Effector CD8-positive, alpha-beta T cell (primary cell): ENCODE measurements around the gene C3orf20.
"Not testable (repeated sequence)": the region's sequence is repeated elsewhere in the genome, so short reads cannot be mapped to it uniquely, and the experiment has no call there.

ENCODE experiments used
- DNase-seq: peaks from one replicate; lab custom pipeline; 2025; lab: John Stamatoyannopoulos, UW

Gene C3orf20

DNA sequence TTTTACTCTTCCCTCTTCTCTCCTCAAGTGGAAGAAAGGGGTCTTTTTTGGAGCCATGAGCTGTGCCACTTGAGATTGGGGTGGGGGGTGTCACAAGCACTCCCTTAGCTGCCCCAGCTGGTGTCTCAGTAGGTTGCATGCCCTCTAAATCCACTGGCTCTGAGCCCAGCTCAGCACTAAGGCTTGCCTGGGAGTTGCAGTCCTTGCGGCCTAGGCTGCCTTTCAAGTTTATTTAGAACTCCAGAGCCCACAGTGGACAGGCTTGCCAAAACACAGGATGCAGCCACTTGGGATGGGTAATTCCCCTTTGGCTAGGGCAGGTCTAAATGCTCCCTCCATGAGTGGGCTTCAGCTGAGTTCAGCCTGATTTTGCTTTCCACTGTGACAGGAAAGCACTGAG, 24.7 kb downstream of the C3orf20 start:
- DNase-seq, result no peak

GRCh38 chr3:14700891-14701290, 25.9 kb downstream of the C3orf20 start:
- no peak for DNase-seq

- no peak for DNase-seq
These were observed 26.7 kb downstream of the C3orf20 start for GRCh38 chr3:14701676-14702075.

DNA sequence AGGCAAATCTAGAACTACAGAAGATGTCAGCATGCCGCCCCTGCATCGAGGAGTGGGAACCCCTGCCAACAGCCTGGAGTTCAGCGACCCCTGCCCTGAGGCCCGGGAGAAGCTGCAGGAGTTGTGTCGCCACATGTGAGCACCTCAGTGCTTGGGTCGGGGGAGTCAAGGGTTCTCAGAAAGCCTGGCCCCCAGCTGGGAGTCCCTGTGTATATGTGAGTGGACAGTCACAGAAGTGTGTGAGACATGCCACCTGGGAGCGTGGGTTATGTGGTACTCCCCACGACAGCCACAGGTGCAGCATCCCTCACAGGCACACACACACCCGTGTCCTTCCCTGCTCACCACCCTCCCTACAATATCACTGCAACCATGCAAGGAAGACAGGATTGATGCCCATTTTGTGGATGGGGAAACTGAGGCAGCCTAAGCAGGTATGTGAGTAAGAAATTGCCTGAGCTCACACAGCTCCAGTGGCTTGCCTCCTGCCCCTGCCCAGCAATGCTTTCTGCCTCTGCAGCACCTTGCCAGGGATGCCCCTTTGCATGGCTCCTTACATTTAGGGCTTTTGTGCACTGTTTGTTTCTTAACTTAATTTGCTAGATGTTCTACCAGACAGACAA, 28.3 kb downstream of the C3orf20 start:
- no peak for DNase-seq

DNA sequence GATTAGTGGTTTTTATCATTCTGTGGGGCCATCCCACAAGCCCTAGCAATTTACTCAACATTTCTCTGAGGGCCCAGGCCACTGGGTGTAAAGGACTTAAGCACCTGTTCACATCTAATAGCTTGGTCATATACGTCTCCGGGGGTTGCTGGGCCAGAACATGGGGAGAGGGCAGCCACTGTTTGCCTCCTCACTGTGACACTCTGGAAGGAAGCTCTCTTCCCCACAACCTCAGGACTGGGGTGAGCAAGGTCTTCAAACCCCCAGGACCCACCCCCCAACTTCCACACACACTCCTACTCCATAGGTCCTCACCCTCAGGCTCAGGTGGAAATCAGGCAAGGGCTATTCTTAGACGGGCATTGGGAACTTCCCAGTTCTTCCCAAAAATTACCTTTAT, 28.9 kb downstream of the C3orf20 start:
- DNase-seq, result no peak

GRCh38 chr3:14706096-14706495, 31.2 kb downstream of the C3orf20 start:
- no peak for DNase-seq

DNA sequence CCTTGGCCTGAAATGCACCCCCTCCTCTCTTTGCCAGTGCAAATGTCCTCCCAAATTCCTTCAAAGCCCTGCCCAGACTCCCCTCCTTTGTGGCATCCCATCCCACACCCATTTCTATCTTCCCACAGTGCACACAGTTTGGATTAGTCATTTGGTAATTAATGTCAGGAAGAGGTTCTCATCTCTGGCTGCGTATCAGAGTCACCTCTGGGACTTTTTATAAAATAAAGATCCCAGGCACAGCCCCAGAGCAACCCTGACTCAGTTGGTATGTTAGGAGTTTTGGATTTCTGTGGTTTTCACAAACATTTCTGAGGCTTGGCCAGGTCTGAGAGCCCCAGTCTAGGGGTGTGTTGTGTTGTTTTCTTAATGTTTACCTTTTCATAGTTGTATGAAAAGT, 41.6 kb downstream of the C3orf20 start:
- DNase-seq, result no peak

DNA sequence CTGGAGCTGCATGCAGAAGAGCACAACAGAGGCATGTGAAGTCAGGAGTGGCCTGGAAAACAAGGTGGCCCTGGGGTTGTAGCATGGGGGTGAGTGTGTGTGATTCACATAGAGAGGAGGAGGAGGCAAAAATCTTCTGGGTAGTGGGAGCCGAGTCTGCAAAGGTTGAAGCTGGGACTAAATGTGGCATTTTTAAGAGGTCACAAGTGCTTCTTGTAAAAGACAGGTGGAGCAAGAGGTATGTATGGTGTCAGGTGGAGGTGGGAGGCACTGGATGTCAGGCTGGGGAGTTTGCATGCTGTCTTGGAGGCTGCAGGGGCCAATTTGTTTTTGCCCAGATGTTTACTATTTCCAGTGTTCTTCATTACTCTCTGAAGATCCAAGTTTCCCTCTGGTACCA, 42.4 kb downstream of the C3orf20 start:
- no peak for DNase-seq

DNA sequence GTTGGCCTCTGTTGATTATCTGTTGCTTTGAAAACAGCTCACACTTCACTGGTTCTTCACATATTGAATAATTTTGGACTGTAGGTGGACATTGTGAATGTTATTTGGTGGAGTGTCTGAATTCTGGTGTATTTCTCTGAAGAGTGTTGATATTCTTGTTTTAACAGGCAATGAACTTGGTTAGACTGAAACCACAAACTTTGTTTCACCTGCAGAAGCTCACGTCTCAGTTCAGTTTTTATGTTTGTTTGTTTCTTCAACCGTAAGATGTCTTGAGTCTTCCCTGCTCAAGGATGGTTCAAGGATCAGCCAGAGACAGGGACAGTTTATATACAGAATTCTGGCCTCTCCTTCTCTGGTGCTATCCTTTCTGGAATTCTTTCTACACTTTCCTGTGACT, 43.6 kb downstream of the C3orf20 start:
- DNase-seq, result no peak

GRCh38 chr3:14719006-14719405, 44.1 kb downstream of the C3orf20 start:
- DNase-seq, result no peak

GRCh38 chr3:14721126-14721864, 46.4 kb downstream of the C3orf20 start:
- DNase-seq, result no peak

DNA sequence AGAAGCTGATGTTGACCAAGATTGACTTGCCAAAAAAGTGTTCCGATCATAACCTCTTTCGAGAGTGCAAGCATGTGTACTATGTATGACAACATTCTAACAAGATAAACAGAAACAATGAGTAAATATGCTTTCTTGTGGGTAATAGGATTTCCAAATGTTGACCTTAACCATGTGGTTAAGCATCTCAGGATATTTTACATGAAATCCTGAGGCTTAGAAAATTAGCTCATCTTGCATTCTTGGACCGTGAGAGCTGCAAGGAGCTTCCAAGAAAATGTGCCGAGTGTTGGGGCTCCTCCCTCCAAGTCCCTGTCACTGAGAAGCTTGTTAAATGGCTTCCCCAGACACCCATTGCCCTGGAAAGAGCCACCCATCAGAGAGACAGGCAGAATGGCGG, 50.1 kb downstream of the C3orf20 start:
- no peak for DNase-seq

- no peak for DNase-seq
These were observed 50.9 kb downstream of the C3orf20 start for GRCh38 chr3:14725564-14726440.

GRCh38 chr3:14726441-14726780, 51.5 kb downstream of the C3orf20 start:
- no peak for DNase-seq

DNA sequence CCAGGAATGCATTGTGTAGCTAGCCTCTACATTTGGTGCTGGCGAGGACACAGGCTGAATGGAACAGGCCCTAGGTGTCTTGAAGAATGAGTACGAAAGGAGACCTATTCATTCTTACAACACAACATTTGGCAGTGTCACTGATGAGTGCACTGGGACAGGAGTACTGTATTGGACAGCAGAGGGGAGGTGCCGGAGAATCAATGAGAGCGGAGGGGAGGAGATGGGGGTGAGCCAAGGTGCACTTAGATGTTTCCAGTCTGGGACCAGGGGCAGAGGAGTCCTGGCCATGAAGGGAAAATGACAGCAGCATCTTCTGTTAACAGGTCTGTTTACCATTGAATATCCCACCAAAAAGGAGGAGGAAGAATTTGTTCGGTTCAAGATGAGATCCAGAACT, 53.2 kb downstream of the C3orf20 start:
- no peak for DNase-seq

DNA sequence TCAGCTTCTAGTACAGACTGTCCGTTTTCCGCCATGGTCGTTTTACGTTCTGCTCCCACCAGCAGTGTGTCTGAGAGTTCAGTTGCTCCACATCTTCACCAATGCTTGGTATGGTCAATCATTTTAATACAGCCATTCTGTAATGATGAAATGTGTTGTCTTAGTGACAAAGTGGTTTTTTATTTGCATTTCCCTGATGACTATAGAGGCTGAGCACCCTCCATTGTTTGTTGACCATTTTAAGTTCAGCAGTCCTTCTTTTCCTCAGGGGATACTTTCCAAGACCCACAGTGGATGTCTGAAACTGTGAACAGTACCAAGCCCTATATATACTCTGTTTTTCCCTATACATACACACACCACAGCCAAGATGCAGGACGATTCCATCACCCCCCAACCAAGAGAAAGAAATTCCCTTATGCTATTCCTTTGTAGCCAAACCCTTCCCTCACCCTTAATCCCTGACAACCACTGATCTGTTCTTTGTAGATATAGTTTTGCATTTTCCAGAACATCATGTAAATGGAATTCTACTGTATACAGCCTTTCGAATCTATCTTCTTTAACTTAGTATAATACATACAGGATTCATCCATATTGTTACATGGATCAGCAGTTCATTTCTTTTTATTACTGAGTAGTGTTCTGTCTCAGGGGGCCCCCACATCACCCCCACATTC, 55.9 kb downstream of the C3orf20 start:
- DNase-seq, result no peak

DNA sequence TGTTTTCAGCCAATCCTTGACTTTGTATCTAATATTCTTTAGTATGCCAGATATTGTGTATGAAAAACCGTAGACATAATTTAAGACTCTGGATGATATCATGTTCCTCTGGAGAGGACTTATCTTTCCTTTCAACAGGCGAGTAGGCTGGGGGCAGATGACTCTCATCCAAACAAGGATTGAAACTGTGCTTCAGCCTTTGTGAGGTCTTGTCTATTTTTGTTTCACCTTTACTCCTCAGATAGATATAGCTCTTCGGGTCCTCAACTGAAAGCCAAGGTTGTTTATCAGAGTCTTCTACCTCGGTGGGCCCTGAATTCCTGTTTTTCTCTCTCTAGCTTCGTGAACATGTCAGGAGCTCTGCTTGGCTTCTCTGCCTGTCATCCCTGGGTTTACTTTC, 66.0 kb downstream of the C3orf20 start:
- DNase-seq, result no peak

DNA sequence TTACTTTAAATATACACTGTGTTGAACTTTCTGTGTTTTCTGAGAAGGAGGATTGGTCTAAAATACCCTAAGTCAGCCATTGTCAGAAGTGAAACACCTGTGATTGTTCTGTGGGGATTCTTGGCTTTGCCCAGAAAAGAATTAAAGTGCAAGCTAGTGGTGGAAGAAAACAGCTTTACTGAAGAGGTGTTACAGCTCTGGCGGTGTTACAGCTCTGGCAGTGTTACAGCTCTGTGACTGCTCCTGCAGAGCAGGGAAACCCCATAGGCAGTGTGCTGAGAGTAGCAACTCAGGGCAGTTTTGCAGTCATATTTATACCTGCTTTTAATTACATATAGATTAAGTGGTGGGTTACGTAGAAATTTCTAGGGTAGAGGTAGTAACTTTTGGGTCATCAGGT, 66.6 kb downstream of the C3orf20 start:
- DNase-seq, result no peak

DNA sequence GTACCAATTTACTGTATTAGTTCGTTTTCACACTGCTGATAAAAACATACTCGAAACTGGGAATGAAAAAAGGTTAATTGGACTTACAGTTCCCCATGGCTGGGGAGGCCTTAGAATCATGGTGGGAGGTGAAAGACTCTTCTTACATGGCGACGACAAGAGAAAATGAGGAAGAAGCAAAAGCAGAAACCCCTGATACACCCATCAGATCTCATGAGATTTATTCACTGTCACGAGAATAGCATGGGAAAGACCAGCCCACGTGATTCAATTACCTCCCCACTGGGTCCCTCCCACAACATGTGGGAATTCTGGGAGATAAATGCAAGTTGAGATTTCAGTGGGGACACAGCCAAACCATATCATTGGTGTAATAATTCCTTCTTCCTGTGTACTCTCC, 69.6 kb downstream of the C3orf20 start:
- DNase-seq, result no peak

- DNase-seq, result no peak
These were observed 75.7 kb downstream of the C3orf20 start for GRCh38 chr3:14750650-14751049.

DNA sequence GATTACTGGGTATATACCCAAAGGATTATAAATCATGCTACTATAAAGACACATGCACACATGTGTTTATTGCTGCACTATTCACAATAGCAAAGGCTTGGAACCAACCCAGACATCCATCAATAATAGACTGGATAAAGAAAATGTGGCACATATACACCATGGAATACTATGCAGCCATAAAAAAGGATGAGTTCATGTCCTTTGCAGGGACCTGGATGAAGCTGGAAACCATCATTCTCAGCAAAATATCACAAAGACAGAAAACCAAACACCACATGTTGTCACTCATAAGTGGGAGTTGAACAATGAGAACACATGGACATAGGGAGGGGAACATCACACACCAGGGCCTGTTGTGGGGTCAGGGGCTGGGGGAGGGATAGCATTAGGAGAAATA, 78.0 kb downstream of the C3orf20 start:
- DNase-seq, result not testable (repeated sequence)

DNA sequence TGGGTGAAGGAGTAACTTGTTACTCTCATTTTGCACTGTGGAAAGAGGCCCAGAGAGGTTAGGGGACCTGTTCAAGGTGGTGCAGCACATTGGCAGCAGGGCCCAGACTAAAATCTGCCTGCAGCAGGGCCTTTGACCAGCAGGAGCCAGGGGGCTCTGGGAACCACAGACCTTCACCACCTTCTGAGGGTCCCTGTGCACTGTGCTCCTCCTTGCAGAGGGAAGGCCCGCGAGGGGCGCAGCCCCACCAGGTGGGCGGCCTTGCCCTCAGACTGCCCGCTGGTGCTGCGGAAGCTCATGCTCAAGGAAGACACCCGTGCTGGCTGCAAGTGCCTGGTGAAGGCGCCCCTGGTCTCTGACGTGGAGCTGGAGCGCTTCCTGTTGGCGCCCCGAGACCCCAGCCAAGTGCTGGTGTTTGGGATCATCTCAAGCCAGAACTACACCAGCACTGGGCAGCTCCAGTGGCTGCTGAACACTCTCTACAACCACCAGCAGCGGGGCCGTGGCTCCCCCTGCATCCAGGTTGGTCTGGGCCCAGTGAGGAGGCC, 82.3 kb downstream of the C3orf20 start:
- DNase-seq, result no peak
